ENCODE data around the gene SLX4IP.

Gene SLX4IP

GRCh38 chr20:10511509-10512251 is 76.6 kb downstream of the SLX4IP start:
- Histone ChIP-seq H3K23ac (ENCODE audit: low read length) (no peak overlapping the region), H3K9ac (ENCODE audit: low read length) (no peak overlapping the region), H3K18ac (ENCODE audit: low read length) (peak overlapping the region; percentile 13), H3K36me3 (ENCODE audit: control insufficient read depth, insufficient read depth, low read length) (no peaks in the 10 kb centered on the region), H3K56ac (ENCODE audit: low read length) (peak overlapping the region; percentile 78), H2BK120ac (ENCODE audit: low read depth, low read length) (no peak overlapping the region), H3K4ac (ENCODE audit: low read depth, low read length) (peak overlapping the region; percentile 26), H3K27me3 (ENCODE audit: insufficient read depth, low read length, poor library complexity) (no peaks in the 10 kb centered on the region), H2AK5ac (ENCODE audit: low read length) (no peak overlapping the region), H4K8ac (ENCODE audit: low read depth, low read length) (no peak overlapping the region), H3K27ac (ENCODE audit: low read depth, low read length) (peak overlapping the region; percentile 31), H3K4me1 (ENCODE audit: control insufficient read depth, low read depth, low read length) (peaks cover 11% of the 10 kb centered on the region), H4K5ac (ENCODE audit: low read length) (no peak overlapping the region), H2BK15ac (replicated peaks; ENCODE audit: low read depth) (no peak overlapping the region), H3K4me3 (ENCODE audit: low read length) (no peak overlapping the region), H3K79me2 (ENCODE audit: control insufficient read depth, insufficient read depth, low read length) (no peaks in the 10 kb centered on the region), H3K4me2 (ENCODE audit: low read length) (no peak overlapping the region), H2BK5ac (ENCODE audit: low read length) (peak overlapping the region; percentile 83), H3K79me1 (ENCODE audit: low read length) (peaks cover 2% of the 10 kb centered on the region)
- WGBS (ENCODE audit: extremely low coverage, insufficient coverage, low lambda C conversion rate), result no CpG with 5 or more reads among the region's 5 CpGs
- DNase-seq, result peak; percentile 95

DNA sequence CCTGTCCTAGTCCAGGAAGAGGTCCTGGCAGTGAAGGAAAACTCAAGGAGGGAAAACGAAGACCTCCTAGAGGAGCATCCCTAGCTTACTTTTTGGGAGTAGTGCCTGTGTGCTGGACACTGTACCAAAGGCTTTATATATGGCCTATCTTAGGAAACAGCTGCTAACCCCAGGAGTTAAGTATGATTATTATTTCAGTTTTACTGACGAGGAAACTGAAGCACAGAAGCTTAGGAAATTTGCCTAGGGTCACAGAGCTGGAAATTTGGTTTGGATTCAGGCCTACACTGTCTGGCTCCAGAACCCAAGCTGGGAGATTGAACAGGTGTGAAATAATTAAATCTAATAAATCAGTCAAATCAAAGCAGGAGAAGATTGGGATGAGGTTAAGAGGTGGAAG is 78.0 kb downstream of the SLX4IP start:
- Histone ChIP-seq H3K9ac (ENCODE audit: low read length) (no peak overlapping the region), H3K79me2 (ENCODE audit: control insufficient read depth, insufficient read depth, low read length) (no peaks in the 10 kb centered on the region), H2BK120ac (ENCODE audit: low read depth, low read length) (no peak overlapping the region), H3K79me1 (ENCODE audit: low read length) (peaks cover 2% of the 10 kb centered on the region), H3K4ac (ENCODE audit: low read depth, low read length) (no peak overlapping the region), H4K5ac (ENCODE audit: low read length) (no peak overlapping the region), H3K56ac (ENCODE audit: low read length) (no peak overlapping the region), H2BK15ac (replicated peaks; ENCODE audit: low read depth) (no peak overlapping the region), H3K18ac (ENCODE audit: low read length) (peak overlapping the region; percentile 6), H4K8ac (ENCODE audit: low read depth, low read length) (no peak overlapping the region), H2AK5ac (ENCODE audit: low read length) (no peak overlapping the region), H3K4me3 (ENCODE audit: low read length) (no peak overlapping the region), H3K27me3 (ENCODE audit: insufficient read depth, low read length, poor library complexity) (no peaks in the 10 kb centered on the region), H2BK5ac (ENCODE audit: low read length) (no peak overlapping the region), H3K36me3 (ENCODE audit: control insufficient read depth, insufficient read depth, low read length) (no peaks in the 10 kb centered on the region), H3K23ac (ENCODE audit: low read length) (no peak overlapping the region), H3K4me1 (ENCODE audit: control insufficient read depth, low read depth, low read length) (peaks cover 7% of the 10 kb centered on the region), H3K27ac (ENCODE audit: low read depth, low read length) (no peak overlapping the region), H3K4me2 (ENCODE audit: low read length) (no peak overlapping the region)
- no CpG with 5 or more reads among the region's 2 CpGs for WGBS (ENCODE audit: extremely low coverage, insufficient coverage, low lambda C conversion rate)
- no peak for DNase-seq

DNA sequence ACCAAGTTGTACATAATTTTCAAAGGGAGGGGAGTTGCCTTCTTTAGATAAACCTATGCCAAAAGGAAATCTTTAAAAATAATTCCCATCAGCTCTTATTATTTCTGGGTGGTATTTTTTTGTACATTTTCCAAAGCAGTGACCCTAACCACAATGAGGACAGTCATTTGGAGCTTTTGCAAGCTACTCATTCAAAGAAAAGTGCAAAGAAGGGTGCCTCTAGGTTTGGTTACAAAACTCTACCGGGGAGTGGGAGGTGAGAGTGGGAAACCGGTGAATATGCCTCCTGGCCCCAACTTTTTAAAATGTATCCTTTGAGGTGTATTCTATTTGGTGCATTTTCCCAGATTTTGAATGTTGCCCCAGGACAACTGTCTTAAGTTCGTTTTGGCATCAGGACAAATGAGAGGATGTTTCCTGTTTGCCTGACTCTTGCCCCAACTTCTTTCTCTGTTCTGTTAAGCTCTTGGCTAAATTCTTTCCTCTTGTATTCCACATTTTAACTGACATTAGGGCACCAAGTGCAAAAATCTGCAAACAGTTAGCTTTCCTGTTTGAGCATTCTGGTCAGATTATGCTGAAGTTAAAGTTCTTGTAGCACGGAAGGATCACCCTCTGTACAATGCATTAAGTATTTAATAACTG is 78.9 kb downstream of the SLX4IP start:
- no peak overlapping the region for H3K9ac ChIP-seq (ENCODE audit: low read length)
- no peak for DNase-seq
- H3K23ac ChIP-seq (ENCODE audit: low read length), result no peak overlapping the region
- no peak overlapping the region for H3K4me3 ChIP-seq (ENCODE audit: low read length)
- no peak overlapping the region for H2BK120ac ChIP-seq (ENCODE audit: low read depth, low read length)
- H3K27me3 ChIP-seq (ENCODE audit: insufficient read depth, low read length, poor library complexity), result no peaks in the 10 kb centered on the region
- no peaks in the 10 kb centered on the region for H3K36me3 ChIP-seq (ENCODE audit: control insufficient read depth, insufficient read depth, low read length)
- no peak overlapping the region for H2AK5ac ChIP-seq (ENCODE audit: low read length)
- WGBS (ENCODE audit: extremely low coverage, insufficient coverage, low lambda C conversion rate), result no CpG with 5 or more reads among the region's 4 CpGs
- no peak overlapping the region for H3K27ac ChIP-seq (ENCODE audit: low read depth, low read length)
- H3K18ac ChIP-seq (ENCODE audit: low read length), result no peak overlapping the region
- no peak overlapping the region for H4K8ac ChIP-seq (ENCODE audit: low read depth, low read length)
- peaks cover 5% of the 10 kb centered on the region for H3K4me1 ChIP-seq (ENCODE audit: control insufficient read depth, low read depth, low read length)
- no peak overlapping the region for H2BK15ac ChIP-seq (replicated peaks; ENCODE audit: low read depth)
- H4K5ac ChIP-seq (ENCODE audit: low read length), result no peak overlapping the region
- no peak overlapping the region for H3K4ac ChIP-seq (ENCODE audit: low read depth, low read length)
- H2BK5ac ChIP-seq (ENCODE audit: low read length), result no peak overlapping the region
- H3K79me1 ChIP-seq (ENCODE audit: low read length), result peaks cover 2% of the 10 kb centered on the region
- H3K56ac ChIP-seq (ENCODE audit: low read length), result no peak overlapping the region
- no peak overlapping the region for H3K4me2 ChIP-seq (ENCODE audit: low read length)
- no peaks in the 10 kb centered on the region for H3K79me2 ChIP-seq (ENCODE audit: control insufficient read depth, insufficient read depth, low read length)

- H4K5ac ChIP-seq (ENCODE audit: low read length), result no peak overlapping the region
- no peak overlapping the region for H2AK5ac ChIP-seq (ENCODE audit: low read length)
- no peak overlapping the region for H3K4me3 ChIP-seq (ENCODE audit: low read length)
- H3K9ac ChIP-seq (ENCODE audit: low read length), result no peak overlapping the region
- no peak overlapping the region for H4K8ac ChIP-seq (ENCODE audit: low read depth, low read length)
- no CpG with 5 or more reads among the region's 2 CpGs for WGBS (ENCODE audit: extremely low coverage, insufficient coverage, low lambda C conversion rate)
- peaks cover 2% of the 10 kb centered on the region for H3K79me1 ChIP-seq (ENCODE audit: low read length)
- no peaks in the 10 kb centered on the region for H3K36me3 ChIP-seq (ENCODE audit: control insufficient read depth, insufficient read depth, low read length)
- H3K56ac ChIP-seq (ENCODE audit: low read length), result no peak overlapping the region
- no peak for DNase-seq
- H3K23ac ChIP-seq (ENCODE audit: low read length), result no peak overlapping the region
- no peak overlapping the region for H3K4ac ChIP-seq (ENCODE audit: low read depth, low read length)
- no peak overlapping the region for H3K18ac ChIP-seq (ENCODE audit: low read length)
- H3K4me1 ChIP-seq (ENCODE audit: control insufficient read depth, low read depth, low read length), result peaks cover 7% of the 10 kb centered on the region
- no peak overlapping the region for H2BK5ac ChIP-seq (ENCODE audit: low read length)
- H2BK15ac ChIP-seq (replicated peaks; ENCODE audit: low read depth), result no peak overlapping the region
- H3K27ac ChIP-seq (ENCODE audit: low read depth, low read length), result no peak overlapping the region
- no peak overlapping the region for H3K4me2 ChIP-seq (ENCODE audit: low read length)
- no peaks in the 10 kb centered on the region for H3K79me2 ChIP-seq (ENCODE audit: control insufficient read depth, insufficient read depth, low read length)
- no peaks in the 10 kb centered on the region for H3K27me3 ChIP-seq (ENCODE audit: insufficient read depth, low read length, poor library complexity)
- no peak overlapping the region for H2BK120ac ChIP-seq (ENCODE audit: low read depth, low read length)
Observed at GRCh38 chr20:10516529-10516928, 81.4 kb downstream of the SLX4IP start.

DNA sequence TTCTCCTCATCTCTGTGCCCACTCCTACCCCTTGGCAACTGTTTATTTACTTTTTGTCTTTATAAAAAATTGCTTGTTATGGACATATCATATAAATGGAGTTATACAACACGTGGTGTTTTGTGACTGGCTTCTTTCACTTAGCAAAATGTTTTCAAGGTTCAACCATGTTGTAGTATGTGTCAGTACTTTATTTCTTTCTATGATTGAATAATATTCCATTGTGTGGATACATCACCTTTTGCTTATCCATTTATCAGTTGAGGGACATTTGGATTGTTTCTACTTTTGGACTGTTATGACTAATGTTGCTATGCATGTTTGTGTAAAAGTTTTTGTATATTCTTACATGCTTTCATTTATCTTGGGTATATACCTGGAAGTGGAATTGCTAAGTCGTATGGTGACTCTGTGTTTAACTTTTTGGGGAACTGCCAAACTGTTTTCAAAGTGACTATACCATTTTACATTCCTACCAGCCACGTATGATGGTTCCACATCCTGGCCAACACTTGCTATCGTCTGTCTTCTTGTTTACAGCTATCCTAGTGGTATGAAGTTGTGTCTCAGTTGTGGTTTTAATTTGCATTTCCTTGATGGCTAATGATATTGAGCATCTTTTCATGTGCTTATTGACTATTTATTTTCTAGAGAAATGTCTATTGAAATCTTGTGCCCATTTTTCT is 84.4 kb downstream of the SLX4IP start:
- no CpG with 5 or more reads among the region's 4 CpGs for WGBS (ENCODE audit: extremely low coverage, insufficient coverage, low lambda C conversion rate)

More for the DNA sequence above, 84.4 kb downstream of the SLX4IP start:
- H3K79me2 ChIP-seq (ENCODE audit: control insufficient read depth, insufficient read depth, low read length), result no peaks in the 10 kb centered on the region
- no peaks in the 10 kb centered on the region for H3K27me3 ChIP-seq (ENCODE audit: insufficient read depth, low read length, poor library complexity)
- H4K5ac ChIP-seq (ENCODE audit: low read length), result no peak overlapping the region
- H3K9ac ChIP-seq (ENCODE audit: low read length), result no peak overlapping the region
- H3K4ac ChIP-seq (ENCODE audit: low read depth, low read length), result no peak overlapping the region
- H3K79me1 ChIP-seq (ENCODE audit: low read length), result peaks cover 2% of the 10 kb centered on the region
- no peak overlapping the region for H3K4me3 ChIP-seq (ENCODE audit: low read length)
- no peak overlapping the region for H3K4me2 ChIP-seq (ENCODE audit: low read length)
- no peak overlapping the region for H2AK5ac ChIP-seq (ENCODE audit: low read length)
- no peak overlapping the region for H3K23ac ChIP-seq (ENCODE audit: low read length)
- no peak for DNase-seq
- H3K18ac ChIP-seq (ENCODE audit: low read length), result no peak overlapping the region
- no peak overlapping the region for H4K8ac ChIP-seq (ENCODE audit: low read depth, low read length)
- no peaks in the 10 kb centered on the region for H3K36me3 ChIP-seq (ENCODE audit: control insufficient read depth, insufficient read depth, low read length)
- H3K4me1 ChIP-seq (ENCODE audit: control insufficient read depth, low read depth, low read length), result peaks cover 8% of the 10 kb centered on the region
- no peak overlapping the region for H2BK15ac ChIP-seq (replicated peaks; ENCODE audit: low read depth)
- no peak overlapping the region for H2BK5ac ChIP-seq (ENCODE audit: low read length)
- H3K27ac ChIP-seq (ENCODE audit: low read depth, low read length), result no peak overlapping the region
- H3K56ac ChIP-seq (ENCODE audit: low read length), result no peak overlapping the region
- H2BK120ac ChIP-seq (ENCODE audit: low read depth, low read length), result no peak overlapping the region
